Stimulated activated naive CD4-positive, alpha-beta T cell treated with Interleukin-2 at 50 U/mL for 16 hours (primary cell): ENCODE results near the gene PROZ.
"Not testable (repeated sequence)": the region's sequence is repeated elsewhere in the genome, so short reads cannot be mapped to it uniquely, and the experiment has no call there.

Source experiments
- DNase-seq: peaks from one replicate; lab custom pipeline; 2025; lab: John Stamatoyannopoulos, UW

PROZ gene

GRCh38 chr13:113157206-113157928 is 1.1 kb upstream of the PROZ start:
- no peak for DNase-seq

DNA sequence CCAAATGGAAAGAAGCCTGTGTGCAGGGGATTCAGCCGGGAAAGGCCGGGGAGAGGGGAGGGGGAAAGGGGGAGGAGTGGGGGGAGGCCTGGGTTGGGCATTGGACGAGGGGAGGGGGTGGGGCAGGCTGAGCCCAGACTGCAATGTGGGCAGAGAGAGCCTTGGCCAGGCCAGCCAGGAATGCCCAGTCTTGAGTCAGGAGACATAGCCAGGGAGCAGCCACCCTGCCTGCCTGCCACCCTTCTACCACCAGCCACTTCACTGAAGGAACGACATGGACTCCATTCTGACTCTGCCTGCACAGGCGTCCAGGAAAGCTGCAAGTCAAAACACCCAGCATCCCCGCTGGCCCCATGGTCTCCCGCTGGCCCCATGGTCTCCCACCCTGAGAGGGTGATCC is 498 bp downstream of the PROZ start:
- DNase-seq = no peak

DNA sequence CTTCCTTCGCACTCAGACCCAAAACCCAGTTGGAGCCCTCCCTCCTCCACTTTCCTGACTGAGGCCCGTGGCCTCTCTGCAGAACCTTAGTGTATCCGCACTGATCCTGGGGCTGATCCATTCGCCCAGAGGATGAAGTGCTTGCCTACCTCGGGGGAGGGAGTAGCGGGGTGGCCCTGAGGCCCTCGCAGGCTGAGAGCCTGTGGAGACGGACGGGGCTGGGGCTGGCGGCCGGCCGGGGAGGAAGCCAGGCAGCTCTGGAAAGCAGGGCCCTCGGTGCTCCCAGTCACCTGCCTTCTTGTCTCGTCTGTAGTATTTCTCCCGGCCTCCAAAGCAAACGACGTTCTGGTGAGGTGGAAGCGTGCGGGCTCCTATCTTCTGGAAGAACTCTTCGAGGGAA is 1.3 kb downstream of the PROZ start:
- no peak for DNase-seq

- no peak for DNase-seq
Measured at GRCh38 chr13:113160983-113161382, 2.5 kb downstream of the PROZ start.

DNA sequence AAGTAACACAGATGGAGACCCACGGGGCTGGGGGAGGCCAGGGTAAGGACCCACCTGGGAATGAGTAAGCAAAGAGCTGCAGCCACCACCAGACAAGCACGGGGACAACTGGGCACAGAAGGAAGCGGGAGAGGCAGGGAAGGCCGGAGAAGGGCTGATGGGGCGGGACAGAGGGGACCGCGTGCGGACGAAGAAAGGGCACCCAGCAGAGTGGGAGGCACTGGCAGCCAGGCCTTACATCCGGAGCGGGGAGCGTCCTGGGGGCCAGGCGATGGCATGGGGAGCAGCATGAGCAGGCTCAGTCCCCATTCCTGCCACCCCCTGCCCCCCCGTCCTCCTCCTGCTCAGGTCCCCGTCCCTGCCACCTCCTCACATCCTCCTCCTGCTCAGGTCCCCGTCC is 3.0 kb downstream of the PROZ start:
- DNase-seq = no peak

DNA sequence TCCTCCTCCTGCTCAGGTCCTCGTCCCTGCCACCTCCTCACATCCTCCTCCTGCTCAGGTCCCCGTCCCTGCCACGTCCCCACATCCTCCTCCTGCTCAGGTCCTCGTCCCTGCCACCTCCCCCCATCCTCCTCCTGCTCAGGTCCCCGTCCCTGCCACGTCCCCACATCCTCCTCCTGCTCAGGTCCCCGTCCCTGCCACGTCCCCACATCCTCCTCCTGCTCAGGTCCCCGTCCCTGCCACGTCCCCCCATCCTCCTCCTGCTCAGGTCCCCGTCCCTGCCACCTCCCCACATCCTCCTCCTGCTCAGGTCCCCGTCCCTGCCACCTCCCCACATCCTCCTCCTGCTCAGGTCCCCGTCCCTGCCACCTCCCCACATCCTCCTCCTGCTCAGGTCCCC is 3.5 kb downstream of the PROZ start:
- not testable (repeated sequence) for DNase-seq

DNA sequence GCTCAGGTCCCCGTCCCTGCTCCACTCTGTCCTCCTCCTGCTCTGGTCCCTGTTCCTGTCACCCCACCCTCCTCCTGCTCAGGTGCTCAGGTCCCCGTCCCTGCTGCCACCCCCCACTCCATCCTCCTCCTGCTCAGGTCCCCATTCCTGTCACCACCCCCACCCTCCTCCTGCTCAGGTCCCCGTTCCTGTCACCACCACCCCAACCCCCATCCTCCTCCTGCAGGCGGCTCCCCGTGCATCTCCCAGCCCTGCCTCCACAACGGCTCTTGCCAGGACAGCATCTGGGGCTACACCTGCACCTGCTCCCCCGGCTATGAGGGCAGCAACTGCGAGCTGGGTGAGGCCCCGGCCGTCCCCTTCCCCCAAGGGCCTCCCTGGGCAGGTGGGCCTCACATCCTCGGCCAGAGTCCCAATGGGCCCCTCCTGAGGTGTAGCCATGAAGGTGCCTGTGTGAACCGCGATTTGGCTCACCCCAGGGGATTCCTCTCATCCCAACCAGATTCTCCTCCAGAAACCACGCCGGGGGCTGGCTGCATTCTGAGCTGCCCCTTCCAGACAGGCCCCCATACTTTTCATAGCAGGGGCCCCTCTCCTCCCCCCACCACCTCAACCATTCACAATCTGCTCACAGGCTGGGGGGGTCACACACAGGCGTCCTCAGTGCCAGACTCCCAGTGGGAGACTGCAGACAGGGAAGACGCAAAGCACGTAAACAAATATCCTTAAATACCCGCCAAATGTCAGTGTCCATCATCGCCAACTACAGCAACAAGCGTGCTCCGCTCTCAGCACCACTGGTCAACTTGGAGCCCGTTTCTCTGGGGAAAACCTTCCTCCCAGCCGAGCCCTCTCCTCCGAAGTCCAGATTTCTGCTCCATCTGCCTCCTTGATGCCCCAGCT is 4.6 kb downstream of the PROZ start:
- DNase-seq = no peak

- no peak for DNase-seq
Measured at GRCh38 chr13:113164492-113164891, 6.0 kb downstream of the PROZ start.

DNA sequence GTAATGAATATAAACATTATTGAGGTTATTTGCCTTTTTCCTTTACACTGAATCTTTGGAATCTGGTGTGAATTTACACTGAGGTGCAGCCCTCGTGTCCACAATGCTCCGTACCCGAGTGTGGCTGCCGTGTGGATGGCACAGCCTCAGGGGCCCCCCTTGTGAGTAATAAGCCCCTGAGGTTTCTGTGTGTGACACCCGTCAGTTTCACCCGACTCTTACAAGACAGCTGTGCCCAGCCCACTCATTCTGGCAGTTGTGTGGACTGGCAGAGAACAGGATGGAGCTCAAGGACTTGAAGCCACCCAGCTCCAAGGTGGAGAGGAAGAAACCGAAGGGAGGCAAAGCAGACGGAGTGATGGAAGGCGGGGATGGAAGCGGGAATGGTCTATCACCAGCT is 7.8 kb downstream of the PROZ start:
- no peak for DNase-seq

GRCh38 chr13:113166681-113167080 is 8.2 kb downstream of the PROZ start:
- DNase-seq = no peak

DNA sequence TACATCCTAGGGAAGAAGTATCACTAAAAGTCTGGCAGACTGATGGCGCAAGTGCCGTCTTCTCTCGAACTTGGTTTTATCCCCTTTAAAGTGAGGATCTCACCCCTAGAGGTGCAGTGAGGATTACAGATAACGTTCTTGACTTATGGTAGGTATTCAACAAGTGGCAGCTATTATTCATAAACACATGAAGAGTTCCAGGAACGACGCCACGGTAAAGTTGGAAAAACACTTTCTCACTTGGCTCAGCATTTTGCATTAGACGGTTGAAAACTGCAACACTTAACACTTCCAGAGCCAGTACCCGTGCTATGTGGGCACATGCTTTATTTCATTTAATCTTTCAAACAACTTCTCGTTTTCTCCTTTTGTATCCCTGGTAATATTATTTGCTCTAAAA is 8.7 kb downstream of the PROZ start:
- no peak for DNase-seq

DNA sequence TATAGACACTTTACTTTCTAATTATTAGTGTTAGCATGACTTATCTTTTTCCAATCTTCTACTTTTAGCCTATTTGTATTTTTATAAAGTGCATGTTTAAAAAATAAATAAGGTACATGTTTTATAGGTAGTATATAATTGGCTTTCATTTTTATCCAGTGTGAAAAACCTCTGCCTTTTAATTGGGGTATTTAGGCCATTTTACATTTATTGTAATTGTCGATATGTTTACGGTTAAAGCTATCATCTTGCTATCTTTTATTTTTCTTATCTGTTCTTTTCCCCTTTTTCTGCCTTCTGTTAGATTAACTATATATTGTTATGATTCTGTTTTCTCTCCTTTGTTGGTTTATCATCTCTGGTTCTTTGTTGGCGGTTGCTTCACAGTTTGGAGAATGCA is 9.1 kb downstream of the PROZ start:
- no peak for DNase-seq

DNA sequence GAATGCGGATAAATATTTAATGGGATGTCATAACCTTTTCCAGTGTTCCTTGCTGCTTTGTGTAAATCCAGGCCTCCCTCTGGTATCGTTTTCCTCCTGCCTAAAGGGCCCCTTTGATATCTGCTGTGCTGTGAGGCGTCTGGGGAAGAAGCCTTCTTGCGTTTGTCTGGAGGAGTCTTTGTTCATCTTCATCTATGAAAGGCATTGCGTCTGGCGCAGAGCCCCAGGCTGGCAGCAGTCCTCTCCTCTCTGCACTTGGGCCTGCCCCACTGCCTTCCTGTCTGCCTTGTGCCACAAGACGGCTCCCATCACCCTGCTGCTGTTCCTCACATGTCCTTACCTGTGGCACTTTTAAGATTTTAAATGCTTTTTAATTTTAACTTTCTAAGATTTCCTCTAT is 9.8 kb downstream of the PROZ start:
- DNase-seq = no peak

DNA sequence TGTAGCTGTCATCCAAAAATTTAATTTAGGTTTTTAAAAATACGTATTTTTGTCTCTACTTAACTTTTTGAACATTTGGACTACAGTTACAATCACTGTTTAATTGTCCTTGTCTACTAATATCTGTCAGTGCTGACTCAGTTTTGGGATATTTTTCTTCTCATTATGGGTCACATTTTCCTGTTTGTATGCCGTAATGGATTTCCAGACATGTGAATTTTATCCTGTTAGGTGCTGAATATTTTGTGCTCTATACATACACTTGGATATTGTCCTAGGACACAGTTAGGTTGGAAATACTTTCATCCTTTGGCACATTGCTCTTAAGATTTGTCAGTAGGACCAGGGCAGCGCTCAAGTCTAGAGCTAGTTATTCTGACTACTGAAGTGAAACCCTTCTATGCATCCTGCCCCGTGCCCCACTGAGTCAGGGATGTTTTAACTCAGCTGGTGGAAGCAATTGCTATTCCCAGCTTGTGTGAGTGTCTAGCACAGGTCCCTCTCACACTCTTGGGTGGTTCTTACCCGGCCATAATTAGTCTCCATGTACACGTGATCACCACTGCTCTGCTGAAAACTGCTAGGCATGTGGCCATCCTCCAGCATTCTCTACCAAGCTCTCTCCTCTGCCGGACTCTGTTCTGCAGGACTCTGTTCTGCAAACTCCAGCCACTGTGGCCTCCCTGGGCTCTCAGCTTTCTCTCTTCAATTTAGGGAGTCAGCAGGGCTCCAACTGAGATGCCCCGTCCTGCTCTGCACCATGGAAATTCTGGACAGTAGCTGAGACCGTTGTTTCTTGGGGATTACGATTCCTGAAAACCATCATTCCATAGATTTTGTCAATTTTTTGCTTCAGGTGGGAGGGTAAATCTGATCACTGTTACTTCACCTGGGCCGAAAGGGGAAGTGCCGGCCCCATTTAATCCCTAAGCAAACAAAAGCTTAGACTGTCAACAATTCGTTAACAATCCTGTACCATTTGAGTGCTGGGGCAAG is 11.1 kb downstream of the PROZ start:
- no peak for DNase-seq

DNA sequence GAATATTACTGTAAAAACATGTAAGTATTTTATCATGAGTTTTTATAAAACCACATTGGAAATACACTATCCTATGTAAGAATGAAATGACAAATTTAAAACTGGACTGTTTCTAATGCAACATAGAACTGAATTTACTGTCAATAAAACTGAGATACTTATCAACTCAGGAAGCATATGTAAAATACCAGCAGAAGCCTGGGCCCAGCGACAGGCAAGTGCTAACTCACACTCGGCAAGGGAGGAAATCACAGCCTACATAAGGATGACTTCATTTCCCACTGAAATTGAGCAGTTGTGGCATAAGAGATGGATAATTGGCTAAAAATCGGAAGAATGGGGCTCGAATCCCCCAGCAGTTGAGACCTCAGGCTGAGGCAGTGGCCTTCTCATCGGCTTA is 12.1 kb downstream of the PROZ start:
- no peak for DNase-seq

DNA sequence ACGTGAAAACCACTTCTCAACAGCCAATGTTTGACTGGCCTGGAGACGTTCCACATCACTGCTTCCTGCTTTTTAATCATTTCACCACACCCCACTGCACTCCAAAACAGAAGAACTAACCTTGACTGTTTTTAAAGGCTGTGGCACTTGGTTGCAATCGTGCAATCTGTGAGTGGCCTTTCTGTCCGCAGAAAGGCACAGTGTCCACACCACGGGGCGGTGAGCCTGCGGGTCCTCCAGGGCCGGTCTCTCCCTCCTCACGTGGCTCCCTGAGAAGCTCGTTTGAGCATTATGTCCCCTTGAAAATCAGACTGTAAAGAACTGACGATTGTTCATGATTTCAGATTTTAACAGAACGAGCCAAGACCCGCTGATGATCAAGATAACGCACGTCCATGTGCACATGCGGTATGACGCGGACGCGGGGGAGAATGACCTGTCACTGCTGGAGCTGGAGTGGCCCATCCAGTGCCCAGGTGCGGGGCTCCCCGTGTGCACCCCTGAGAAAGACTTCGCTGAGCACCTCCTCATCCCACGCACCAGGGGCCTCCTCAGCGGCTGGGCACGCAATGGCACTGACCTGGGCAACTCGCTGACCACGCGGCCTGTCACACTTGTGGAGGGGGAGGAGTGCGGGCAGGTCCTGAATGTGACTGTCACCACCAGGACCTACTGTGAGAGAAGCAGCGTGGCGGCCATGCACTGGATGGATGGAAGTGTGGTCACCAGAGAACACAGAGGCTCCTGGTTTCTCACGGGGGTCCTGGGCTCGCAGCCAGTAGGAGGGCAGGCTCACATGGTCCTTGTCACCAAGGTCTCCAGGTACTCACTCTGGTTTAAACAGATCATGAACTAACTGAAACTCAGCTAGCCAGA is 13.0 kb downstream of the PROZ start:
- no peak for DNase-seq

DNA sequence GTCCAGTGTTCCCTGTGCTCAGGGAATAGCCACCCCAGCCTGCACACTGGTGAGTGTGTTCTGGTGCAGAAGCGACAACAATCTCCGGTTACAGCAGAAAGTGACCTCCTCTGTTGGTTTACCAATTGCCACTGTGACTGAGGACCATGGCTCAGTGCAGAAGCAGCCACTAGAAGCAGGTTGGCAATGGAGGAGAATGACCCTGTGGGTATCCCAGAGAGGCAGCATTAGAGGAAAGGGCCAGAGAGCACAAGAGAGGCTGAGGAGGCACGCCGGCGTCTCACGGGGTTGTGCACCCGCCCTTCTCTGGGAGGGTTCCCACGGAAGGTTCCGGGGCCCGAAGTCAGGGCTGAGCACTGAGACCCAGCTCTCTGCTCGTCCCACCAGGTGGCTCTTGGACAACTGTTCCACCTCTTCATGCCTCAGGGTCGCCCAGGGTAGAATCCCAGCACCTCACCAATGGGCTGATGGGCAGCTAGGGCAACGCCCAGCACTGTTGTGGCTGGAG is 14.0 kb downstream of the PROZ start:
- no peak for DNase-seq

GRCh38 chr13:113176280-113176679 is 17.8 kb downstream of the PROZ start:
- DNase-seq = peak; percentile 75

DNA sequence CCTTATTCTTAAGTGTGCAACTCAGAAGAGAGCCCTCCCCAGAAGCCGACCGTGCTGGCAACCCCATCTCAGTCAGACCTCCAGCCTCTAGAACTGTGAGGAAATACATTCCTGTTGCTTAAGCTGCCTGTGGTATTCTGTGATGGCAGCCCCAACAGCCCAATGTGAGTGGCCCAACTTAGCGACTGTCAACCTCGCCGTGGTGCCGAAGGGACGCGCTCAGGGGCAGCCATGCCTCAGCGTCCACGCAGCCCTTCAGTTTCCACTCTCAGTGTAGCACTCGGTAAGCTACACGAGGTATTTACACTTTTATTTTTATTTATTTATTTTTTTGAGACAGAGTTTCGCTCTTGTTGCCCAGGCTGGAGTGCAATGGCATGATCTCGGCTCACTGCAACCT is 18.4 kb downstream of the PROZ start:
- DNase-seq = no peak

- DNase-seq = no peak
Measured at GRCh38 chr13:113178070-113178895, 19.8 kb downstream of the PROZ start.
